ENCODE data around the gene NHS.

Gene NHS

GRCh38 chrX:17654116-17654515, 279.1 kb downstream of the NHS start:
- no peak for DNase-seq (ENCODE audit: low read depth)
- TF ChIP-seq, protein P1, sequence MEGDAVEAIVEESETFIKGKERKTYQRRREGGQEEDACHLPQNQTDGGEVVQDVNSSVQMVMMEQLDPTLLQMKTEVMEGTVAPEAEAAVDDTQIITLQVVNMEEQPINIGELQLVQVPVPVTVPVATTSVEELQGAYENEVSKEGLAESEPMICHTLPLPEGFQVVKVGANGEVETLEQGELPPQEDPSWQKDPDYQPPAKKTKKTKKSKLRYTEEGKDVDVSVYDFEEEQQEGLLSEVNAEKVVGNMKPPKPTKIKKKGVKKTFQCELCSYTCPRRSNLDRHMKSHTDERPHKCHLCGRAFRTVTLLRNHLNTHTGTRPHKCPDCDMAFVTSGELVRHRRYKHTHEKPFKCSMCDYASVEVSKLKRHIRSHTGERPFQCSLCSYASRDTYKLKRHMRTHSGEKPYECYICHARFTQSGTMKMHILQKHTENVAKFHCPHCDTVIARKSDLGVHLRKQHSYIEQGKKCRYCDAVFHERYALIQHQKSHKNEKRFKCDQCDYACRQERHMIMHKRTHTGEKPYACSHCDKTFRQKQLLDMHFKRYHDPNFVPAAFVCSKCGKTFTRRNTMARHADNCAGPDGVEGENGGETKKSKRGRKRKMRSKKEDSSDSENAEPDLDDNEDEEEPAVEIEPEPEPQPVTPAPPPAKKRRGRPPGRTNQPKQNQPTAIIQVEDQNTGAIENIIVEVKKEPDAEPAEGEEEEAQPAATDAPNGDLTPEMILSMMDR (IDR thresholded peaks at IDR 0.05; ENCODE audit: insufficient read depth, low read depth, low read length, missing control alignments) = no peak
- H3K4me3 ChIP-seq (ENCODE audit: low read length) = no peak overlapping the region

DNA sequence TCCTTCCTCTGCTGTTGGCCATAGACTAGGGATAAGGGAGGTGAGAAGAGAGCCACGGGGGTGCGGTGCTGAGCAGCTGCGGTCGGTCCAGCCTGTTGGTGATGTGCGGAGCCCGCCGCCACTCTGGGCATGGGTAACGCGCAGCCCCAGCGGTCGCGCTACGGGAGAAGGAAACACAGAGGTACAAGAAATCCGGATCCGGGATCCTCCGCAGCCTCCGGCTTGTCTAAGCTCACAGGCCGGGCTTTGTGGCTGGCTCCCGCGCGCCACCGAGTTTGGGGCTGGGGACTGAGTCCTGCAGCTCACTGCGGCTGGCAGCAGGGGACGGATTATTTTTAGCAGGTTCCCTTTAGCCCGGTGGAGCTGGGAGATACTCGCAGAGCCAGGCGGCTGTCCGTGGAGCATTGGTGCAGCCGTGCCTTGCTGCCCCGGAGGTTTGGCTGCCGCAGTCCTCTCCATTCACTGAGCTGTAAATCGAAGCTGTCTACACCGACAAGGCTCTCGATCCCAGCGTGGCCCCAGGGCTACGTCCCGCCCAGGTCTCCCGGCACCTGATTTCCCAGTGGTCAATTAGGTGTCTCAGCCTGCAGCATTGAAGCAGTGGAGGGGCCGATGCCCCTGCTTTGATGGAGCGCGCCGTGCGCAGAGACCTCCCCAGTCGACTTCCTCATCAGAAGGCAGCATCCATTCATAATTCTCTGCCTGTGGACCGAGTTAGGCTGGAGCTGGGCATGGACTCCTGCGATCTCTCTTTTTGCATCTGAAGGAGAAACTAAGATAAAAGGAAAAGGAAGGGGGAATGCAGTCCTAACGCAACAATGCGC, 280.4 kb downstream of the NHS start:
- TF ChIP-seq, protein P1 (IDR thresholded peaks at IDR 0.05; ENCODE audit: insufficient read depth, low read depth, low read length, missing control alignments) = no peak
- peak; percentile 10 for DNase-seq (ENCODE audit: low read depth)
- H3K4me3 ChIP-seq (ENCODE audit: low read length) = peak overlapping the region; percentile 33

DNA sequence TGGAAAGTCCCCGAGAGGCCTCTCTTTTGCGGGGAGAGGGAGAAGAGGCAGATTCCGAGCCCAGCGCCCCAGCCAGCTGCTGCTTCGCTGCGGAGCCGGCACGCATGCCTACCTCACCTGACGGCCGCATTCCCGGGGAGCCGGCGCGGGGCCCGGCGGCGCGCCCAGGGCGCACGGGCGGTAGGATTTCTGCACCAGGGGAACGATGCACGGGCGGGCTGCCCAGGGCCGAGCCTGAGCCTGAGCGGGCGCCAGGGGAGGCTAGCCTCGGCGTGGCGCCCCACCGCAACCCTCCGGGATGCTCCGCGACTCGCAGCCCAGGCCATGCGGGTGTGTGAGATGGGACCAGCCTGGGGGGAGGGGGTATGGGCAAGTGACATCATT, 281.0 kb downstream of the NHS start:
- DNase-seq (ENCODE audit: low read depth) = peak; percentile 11
- H3K4me3 ChIP-seq (ENCODE audit: low read length) = peak overlapping the region; percentile 33
- TF ChIP-seq, protein P1 (IDR thresholded peaks at IDR 0.05; ENCODE audit: insufficient read depth, low read depth, low read length, missing control alignments) = no peak

DNA sequence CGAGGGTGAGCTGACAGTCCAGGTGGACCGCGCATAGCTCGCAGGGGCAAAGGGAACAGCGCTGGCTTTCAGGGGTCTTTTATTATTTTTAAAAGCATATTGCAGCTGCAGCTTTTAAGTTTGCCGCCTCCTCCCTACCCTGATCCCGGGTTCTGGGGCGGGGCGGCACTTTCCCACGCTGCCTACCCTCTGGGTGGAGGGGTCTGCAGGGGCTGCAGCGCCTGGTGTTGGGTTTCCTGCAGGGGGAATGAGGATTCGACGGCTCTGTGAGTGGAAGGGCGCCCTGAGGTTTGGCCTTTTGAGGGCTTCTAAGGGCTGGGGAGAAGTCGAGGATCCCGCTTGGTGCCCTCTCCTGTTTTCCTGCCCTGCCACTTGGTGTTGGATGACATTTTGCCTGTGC, 281.6 kb downstream of the NHS start:
- no peak for DNase-seq (ENCODE audit: low read depth)
- H3K4me3 ChIP-seq (ENCODE audit: low read length) = no peak overlapping the region
- TF ChIP-seq, protein P1 (IDR thresholded peaks at IDR 0.05; ENCODE audit: insufficient read depth, low read depth, low read length, missing control alignments) = no peak

DNA sequence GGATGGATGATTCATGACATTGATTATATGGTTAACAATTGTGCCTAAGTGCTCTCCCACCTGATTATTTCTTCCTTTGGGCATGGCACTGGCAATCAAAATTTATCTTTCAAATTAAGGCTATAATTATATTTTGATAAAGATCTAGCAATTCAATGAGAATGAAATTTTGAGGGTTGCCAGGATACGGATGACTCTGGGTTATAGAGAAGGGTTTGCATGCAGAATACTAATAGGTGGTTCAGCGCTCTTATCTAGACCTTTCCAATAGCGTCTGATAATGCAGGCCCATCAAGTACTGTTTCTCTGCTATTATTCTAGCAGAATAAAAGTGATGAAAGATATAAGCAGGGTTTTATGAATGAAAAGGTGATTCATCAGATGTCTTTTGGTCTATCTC, 287.4 kb downstream of the NHS start:
- TF ChIP-seq, protein P1 (IDR thresholded peaks at IDR 0.05; ENCODE audit: insufficient read depth, low read depth, low read length, missing control alignments) = no peak

DNA sequence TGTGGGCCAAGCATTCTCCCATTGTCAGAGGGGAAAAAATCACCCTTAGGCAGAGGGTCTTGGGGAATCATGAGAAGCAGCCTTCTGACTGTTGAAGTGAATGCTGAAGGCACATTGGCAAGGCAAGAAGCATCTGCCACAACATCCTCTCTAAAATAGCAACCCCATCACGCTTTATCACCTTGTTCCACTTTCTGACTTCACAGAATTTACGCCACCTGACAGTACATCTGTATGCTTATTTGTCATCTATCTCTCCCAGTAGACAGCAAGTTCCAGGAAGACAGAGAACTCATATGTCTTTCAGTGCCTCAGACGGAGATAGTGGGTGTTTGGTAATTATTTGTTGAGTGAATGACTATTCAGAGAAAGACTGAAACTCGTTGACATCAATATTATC, 293.9 kb downstream of the NHS start:
- TF ChIP-seq, protein P1 (IDR thresholded peaks at IDR 0.05; ENCODE audit: insufficient read depth, low read depth, low read length, missing control alignments) = no peak

More for the DNA sequence above, 287.4 kb downstream of the NHS start:
- peak; percentile 8 for DNase-seq (ENCODE audit: low read depth)
- H3K4me3 ChIP-seq (ENCODE audit: low read length) = no peak overlapping the region

DNA sequence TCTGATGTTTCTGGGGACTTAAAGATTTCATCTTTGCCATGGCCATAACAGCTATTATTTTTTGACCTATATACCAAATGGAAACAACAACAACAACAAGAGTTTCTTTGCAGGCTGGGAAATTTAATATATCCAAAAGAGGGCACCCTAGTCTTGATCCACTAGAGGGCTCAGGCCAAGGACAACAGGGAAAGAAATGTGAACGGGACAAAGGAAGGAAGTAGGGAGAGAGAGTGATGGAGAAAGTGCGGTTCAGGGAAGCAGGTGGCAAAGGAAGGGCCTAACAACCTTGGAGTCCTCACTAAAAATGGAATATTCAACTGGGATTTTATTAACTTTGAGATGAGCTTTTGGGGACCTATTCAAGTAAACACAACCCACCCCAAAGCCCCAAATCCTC, 294.5 kb downstream of the NHS start:
- TF ChIP-seq, protein P1 (IDR thresholded peaks at IDR 0.05; ENCODE audit: insufficient read depth, low read depth, low read length, missing control alignments) = no peak
- H3K4me3 ChIP-seq (ENCODE audit: low read length) = no peak overlapping the region

More for the DNA sequence above, 293.9 kb downstream of the NHS start:
- no peak for DNase-seq (ENCODE audit: low read depth)
- no peak overlapping the region for H3K4me3 ChIP-seq (ENCODE audit: low read length)

More for the DNA sequence above, 294.5 kb downstream of the NHS start:
- DNase-seq (ENCODE audit: low read depth) = no peak

Data from epithelial cell of esophagus (primary cell).